HFF-Myc (cell line): ENCODE measurements around the gene PHETA2.
"Not testable (repeated sequence)": the region's sequence is repeated elsewhere in the genome, so short reads cannot be mapped to it uniquely, and the experiment has no call there.

Source experiments
- DNase-seq: peaks from one replicate; pipeline ENCODE4 v3.0.0-alpha.2; 2011; ENCODE audit warnings: low read depth; ENCODE audit errors: extremely low read depth
- H3K4me3 ChIP-seq: replicated peaks from 2 replicates; pipeline ENCODE4 v1.5.1; 2011; ENCODE audit warnings: low read depth, mild to moderate bottlenecking, control low read depth, low read length
- TF ChIP-seq, protein P1 (sequence below): IDR thresholded peaks from 2 replicates; pipeline ENCODE4 v1.5.1; 2012; ENCODE audit warnings: mild to moderate bottlenecking, low read depth, low read length, control low read depth; ENCODE audit errors: missing control alignments

PHETA2 gene

GRCh38 chr22:42084874-42085273 is 10.8 kb downstream of the PHETA2 start:
- no peak for DNase-seq
- TF ChIP-seq, protein P1, sequence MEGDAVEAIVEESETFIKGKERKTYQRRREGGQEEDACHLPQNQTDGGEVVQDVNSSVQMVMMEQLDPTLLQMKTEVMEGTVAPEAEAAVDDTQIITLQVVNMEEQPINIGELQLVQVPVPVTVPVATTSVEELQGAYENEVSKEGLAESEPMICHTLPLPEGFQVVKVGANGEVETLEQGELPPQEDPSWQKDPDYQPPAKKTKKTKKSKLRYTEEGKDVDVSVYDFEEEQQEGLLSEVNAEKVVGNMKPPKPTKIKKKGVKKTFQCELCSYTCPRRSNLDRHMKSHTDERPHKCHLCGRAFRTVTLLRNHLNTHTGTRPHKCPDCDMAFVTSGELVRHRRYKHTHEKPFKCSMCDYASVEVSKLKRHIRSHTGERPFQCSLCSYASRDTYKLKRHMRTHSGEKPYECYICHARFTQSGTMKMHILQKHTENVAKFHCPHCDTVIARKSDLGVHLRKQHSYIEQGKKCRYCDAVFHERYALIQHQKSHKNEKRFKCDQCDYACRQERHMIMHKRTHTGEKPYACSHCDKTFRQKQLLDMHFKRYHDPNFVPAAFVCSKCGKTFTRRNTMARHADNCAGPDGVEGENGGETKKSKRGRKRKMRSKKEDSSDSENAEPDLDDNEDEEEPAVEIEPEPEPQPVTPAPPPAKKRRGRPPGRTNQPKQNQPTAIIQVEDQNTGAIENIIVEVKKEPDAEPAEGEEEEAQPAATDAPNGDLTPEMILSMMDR = no peak

DNA sequence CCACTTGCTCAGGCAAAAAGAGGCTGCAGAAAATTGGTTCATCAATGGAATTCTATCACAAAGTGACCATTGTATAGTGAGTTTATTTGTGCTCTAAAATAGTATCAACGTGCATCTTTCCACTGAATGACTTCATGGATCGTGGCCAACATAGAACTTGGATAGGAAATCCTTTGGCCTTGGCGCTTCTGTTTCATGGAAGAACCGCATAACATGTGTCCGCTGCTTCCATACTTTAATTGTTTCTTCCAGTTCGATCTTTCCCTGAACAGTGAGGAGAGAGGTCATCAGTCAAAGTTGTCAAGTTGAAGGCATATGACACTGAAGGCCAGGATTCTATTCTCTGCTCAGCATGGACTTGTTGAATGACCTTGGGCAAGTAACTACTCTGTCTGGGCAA is 12.0 kb downstream of the PHETA2 start:
- no peak overlapping the region for H3K4me3 ChIP-seq
- DNase-seq = no peak
- TF ChIP-seq, protein P1 = no peak

More at GRCh38 chr22:42084874-42085273, 10.8 kb downstream of the PHETA2 start:
- no peak overlapping the region for H3K4me3 ChIP-seq

DNA sequence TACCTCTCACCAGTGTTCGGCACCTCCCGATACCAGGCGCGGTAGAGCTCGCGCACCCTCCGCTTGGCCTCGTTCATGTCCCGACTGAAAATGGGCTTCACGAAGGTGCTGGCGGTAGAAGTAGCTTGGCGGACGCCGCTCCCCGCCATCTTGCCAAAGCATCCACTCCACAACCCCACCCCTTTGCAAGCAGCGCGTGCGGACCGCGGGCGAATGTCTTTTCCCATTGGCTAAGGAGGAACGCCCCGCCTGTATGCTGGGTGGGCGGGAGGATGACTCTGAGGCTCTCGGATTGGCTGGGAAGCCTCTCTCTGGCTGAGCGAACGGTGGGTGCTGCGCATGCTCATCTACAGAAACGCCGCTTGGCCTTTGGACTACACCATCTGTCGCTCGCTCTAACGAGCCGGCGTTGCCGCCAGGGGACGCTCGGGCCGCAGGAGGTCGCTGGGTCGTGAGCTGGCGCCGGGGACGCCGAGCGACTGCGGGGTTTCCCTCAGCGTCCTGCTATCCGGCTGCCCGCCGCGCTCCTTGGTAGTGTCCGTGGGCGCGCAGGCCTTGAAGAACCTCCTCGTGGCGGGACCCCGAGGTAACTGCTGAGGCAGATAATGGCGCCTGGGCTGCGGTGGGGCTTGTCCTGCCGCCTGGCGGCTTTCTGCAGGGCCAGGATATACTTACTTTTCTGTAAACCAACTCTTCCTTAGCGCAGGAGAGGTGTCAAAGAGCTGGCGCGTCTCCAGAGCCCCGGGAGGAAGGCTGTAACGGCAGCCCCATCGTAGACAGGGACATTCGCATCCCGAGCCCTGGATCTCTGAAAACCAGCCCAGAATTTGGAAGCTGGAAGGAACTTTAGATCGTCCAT is 16.8 kb downstream of the PHETA2 start, which contains the start of gene NDUFA6:
NDUFA6 (minus strand) TSS at position 177 of the 859 bp plus-strand sequence; CDS start at position 149, 28 bp downstream.
- peak; percentile 98 for DNase-seq
- TF ChIP-seq, protein P1 = peak; percentile 90
- H3K4me3 ChIP-seq = peak within 1 kb of the TSS; percentile 91

DNA sequence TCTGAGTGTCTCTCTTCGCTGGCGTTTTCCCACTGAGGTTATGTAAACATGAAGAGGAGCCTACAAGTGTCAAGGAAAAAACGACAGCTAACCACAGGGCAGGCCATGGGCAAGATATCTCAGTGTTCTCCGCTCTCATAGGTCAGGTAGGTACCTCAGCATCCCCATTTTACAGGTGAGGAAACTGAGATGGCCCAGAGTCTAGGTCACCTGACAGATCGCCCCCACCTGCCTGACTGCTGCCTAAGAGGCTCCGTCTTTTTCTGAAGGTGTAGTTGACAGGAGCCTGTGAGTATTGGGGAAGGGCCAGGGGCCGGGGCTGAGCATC is 17.4 kb downstream of the PHETA2 start:
- DNase-seq = no peak
- peak overlapping the region; percentile 91 for H3K4me3 ChIP-seq
- TF ChIP-seq, protein P1 = no peak

- DNase-seq = no peak
- H3K4me3 ChIP-seq = no peak overlapping the region
- TF ChIP-seq, protein P1 = no peak
Measured at GRCh38 chr22:42101199-42101598, 27.2 kb downstream of the PHETA2 start.

- H3K4me3 ChIP-seq, DNase-seq: not testable (repeated sequence)
Measured at GRCh38 chr22:42104332-42104860, 30.3 kb downstream of the PHETA2 start.

DNA sequence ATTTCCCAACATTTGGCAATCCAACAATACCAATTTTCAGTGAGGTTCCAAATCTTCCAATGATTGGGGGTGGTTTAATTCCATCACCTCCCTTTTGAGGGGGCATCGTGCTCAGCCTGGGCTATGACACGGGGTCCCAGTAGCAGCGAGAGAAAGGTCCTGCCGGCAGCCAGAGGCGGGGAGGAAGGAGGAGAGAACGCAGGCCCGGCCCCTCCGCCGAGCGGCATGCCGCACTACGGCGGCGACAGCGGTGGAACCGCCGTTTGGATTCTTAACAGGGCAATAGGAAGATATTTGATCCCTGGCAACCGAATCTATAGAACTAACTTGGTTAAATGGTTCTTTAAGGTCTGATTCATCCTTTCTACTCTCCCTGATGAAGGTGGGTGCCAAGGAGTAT is 34.8 kb downstream of the PHETA2 start:
- no peak overlapping the region for H3K4me3 ChIP-seq
- no peak for DNase-seq
- TF ChIP-seq, protein P1 = no peak
